ENCODE measurements around the gene CCDC197.

CCDC197 gene

DNA sequence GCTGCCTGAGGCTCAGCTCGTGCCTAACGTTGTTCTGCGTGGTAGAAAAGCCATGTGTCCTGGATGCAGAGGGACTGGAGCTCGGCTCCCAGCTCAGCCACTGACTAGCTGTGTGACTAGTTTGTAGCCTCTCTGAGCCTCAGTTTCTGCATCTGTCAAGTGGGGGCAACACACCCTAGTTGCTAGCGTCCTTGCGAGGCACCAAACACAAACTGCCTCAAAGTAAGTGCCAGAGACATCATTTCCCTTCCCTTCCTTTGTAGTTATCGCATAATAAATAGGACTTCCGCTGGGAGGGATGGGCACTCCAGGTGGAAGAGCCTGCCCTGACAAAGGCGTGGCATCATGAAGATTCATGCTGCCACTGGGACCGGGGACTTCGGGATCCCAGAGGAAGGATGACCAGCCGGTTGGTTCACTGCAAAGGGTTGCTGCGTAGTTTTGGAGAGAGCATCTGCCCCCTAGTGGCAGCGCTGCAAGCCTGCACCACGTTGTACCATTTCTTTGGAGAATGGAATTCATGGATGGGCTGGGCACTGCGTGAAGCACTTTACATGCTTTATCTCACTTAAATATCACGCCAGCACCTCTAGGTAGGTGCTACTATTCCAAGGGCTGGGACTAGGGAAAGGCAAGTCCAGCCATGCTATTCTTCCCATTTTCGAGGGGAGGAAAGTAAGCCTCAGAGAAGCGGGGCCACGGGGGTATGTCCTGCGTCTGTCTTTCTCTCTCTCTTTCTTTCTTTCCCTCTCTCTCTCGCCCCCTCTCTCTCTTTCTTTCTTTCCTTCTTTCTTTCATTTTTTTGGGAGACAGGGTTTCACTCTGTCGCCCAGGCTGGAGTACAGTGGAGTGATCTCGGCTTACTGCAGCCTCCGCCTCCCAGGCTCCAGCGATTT lies 4.6 kb downstream of the CCDC197 start:
- DNase-seq: no peak

DNA sequence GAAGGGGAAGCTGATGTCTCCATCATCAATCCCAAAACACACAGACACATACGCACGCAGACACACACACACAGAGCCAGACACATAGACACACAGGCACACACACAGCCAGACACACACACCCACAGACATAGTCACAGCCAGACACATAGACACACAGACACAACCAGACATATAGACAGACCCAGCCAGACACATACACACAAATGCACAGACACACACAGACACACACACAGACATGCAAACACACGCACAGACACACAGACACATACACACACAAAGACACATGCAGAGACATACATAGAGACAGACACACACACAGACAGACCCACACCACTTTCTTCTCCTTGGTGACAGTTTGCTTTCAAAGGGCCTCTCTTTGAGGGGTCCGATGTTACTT lies 6.3 kb downstream of the CCDC197 start:
- DNase-seq: no peak

DNA sequence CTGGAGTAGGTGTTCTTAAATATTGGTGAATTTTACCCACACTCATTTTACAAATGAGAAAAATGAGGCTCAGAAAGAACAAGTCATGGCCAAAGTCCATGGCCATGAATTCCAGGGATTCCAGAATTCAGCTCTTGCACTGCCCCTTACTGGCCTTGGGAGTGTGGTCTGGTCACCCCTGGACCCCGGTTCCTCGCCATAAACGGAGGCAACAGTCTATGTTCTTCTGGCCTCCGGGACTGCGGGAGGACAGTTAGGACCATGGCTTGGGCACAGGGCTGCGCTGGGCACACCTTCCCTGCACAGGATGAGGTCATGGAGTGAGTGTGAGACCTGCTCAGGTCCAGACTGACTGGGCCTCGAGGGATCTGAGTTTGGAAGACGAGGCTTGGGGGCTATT lies 6.9 kb downstream of the CCDC197 start:
- no peak for DNase-seq

DNA sequence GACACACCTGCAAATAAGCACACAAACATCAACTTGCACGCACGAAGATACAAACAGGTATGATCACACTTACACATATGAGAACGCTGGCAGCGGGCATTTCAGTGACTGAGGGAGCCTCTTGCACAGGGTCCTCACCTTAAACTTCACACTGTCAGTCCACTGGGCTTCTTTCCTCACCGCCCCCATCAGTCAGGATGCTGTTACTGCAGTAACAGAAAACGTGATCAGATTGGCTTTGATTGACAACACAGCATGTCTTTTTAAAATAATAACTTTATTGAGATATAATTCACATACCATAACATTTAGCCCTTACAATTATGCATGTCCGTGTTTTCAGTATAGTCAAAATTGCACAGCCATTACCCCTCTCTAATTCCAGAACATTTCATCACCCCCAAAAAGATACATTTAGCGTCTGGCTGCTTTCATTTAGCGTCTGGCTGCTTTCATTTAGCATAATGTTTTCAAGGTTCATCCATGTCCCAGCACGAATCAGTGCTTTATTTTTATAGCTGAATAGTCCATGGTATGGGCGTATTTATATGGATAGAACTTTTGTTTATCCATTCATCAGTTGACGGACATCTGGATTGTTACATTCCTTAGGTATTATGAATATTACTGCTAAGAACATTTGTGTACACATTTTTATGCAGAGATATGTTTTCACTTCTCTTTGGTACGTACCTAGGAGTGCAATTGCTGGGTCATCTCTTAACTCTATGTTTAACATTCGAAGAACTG lies 8.4 kb downstream of the CCDC197 start:
- DNase-seq: no peak

- no peak for DNase-seq
Measured at GRCh38 chr14:94008234-94008633, 11.1 kb downstream of the CCDC197 start.

DNA sequence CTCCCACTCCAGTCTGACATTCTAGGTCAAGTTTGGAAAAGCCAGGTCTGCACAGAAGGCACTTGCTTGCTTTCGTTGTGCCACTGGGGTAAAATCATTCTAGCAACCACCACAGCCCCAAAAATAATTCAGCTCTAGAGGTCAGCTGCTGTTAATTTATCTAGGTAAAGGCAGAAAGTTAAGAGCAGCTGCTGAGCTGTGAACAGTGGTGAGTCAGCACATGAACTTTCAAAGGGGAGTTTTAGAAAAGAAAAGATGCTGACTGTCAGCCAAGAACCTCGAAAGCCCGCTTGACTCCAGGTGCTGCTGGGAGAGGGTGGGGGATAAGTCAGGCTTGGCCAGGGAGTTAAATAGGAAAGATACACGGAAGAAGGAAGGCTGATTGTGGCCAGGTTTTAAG lies 12.7 kb downstream of the CCDC197 start:
- no peak for DNase-seq

DNA sequence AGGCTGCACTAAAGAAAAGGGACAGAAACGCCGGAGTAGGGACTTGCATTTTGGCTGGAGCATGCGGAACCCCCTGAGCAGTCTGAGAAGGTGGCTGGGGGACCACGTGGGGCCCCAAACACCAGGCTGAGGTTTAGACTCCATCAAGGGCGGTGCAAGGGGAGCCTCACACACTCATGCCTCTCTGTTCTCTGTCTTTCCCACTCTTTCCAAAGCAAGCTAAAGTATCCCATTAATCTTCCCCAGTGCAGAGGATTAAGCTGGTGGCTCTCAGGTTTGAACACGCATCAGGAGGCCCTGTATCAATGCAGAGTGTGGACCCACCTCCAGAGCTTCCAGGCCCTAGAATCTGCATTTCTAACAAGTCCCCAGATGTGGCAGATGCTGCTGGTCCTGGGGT lies 13.5 kb downstream of the CCDC197 start:
- DNase-seq: no peak

DNA sequence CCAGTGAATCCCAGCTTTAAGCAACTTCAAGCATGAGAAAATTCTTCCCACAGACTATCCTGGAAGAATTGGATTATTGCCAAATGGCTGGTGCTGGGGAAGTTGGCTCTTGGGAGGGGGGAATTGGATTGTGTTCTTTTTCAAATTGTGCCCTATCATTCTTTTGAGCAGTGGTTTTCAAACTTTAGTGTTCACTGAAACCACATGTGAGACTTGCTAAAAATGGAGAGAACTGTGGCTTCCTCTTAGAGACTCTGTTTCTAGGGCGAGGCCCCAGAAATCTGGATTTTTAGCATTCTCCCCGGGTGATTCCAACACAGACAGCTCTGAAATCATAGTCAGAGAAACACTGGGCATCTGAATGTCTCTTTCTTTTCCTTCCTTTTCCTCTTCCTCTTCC lies 14.7 kb downstream of the CCDC197 start:
- DNase-seq: no peak

GRCh38 chr14:94014382-94014781 lies 17.3 kb downstream of the CCDC197 start:
- DNase-seq: no peak

DNA sequence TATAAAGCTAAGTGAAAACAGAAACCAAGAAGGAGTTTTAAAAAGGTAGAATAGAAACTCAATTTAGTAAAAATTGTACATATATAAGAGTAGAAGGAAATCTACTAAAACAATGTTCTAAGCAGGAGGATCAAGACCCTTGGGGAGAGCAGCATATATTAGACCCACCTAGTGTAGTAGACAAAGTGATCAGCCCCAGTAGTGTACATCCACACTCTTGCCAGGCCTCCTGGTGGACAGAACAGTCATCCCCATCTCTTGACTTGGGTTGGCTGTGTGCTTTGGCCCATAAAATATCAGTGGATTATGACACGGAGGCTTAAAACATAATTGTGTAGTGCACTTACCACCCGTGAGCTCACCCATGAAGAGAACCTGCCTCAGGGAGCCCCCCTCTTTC lies 18.1 kb downstream of the CCDC197 start:
- DNase-seq: no peak

GRCh38 chr14:94016446-94016976 lies 19.4 kb downstream of the CCDC197 start:
- no peak for DNase-seq

GRCh38 chr14:94018308-94018707 lies 21.2 kb downstream of the CCDC197 start:
- DNase-seq: no peak

DNA sequence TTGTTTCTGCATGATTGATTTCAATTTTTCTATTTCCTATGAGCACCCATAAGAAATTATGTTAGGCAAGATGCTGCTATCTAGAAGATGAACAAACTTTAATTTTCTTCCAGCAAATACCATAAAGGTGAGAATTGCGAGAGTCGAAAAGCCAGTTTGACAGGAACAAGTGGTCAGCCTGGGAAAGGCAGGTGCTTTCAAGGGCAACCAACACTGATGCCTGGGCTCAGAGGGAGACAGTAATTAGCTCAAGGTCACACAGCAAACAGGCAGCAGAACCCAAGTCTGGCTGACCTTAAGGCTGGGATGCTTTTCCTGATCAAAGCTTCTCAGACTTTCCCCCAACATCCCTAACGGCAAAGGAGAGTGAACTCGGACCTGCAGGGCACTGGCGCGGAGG lies 22.2 kb downstream of the CCDC197 start:
- no peak for DNase-seq

- DNase-seq: no peak
Measured at GRCh38 chr14:94020267-94020666, 23.2 kb downstream of the CCDC197 start.

DNA sequence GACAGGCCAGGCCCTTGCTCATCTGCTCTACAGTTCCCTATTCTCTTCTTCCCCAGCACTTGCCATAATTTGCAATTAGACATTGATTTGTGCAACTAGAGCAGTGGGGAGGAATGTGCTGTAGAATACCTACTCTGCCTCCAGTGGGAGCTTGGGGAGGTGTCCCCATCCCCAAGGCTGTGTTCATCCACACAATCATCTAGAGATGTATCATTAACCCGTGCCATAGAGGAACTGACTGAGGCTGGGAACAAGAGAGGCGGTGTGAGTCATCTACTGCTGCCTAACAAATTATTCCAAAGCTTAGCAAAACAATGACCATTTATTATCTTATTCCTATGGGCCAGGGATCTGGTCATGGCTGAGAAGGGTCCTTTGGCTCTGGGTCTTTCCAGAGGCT lies 23.9 kb downstream of the CCDC197 start:
- DNase-seq: no peak

GRCh38 chr14:94021416-94022157 lies 24.5 kb downstream of the CCDC197 start:
- no peak for DNase-seq

GRCh38 chr14:94022532-94023411 lies 25.7 kb downstream of the CCDC197 start:
- DNase-seq: no peak

GRCh38 chr14:94024549-94024948 lies 27.4 kb downstream of the CCDC197 start:
- no peak for DNase-seq

- no peak for DNase-seq
Measured at GRCh38 chr14:94025720-94026119, 28.6 kb downstream of the CCDC197 start.

DNA sequence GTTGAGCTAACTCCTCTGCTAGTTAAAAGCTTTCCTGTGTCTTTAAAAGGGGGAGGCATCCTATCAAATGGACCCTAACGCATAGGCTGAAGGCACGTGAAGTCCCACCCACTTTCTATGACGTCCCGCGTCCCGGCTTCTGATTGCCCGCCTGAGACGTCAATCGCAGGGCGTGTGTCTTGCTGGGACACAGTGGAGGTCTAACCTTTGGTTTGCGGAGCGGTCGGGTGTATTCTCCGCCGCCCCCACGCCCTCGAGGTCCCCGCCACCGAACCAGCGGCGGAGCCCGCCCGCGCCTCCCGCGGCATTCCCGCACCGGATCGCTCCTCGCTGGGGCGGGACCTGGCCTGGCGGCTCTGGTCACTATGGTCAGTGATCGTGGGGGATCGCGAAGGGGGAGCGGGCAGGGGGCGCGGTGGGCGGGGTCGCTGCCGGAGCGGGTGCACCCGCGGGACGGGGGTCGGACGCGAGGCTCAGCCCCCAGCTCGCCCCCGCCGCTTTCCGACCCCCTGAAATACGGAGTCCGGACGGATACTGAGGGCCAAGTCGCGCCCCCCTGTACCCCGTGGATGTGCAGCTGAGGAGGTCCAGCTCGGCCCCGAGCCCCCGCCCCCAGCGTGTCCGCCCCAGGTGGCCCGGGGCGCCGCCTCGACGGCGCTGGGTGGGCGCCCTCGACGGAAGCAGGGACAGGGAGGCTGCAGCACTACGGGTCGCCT lies 29.2 kb downstream of the CCDC197 start, which contains the start of gene OTUB2:
TSS of gene OTUB2 (plus strand) at position 168 of the 716 bp plus-strand sequence. CDS start at position 366, 198 bp downstream.
- DNase-seq: no peak

- DNase-seq: no peak
Measured at GRCh38 chr14:94026889-94027469, 29.9 kb downstream of the CCDC197 start.
